SU-DHL-6 (cell line): Measurements from ENCODE around the gene PGAM2.

ENCODE experiments used
- EZH2phosphoT487 ChIP-seq: fragments of 200-600 bp; sonication (generic), shearing (Covaris generic); conservative IDR thresholded peaks from 2 replicates; pipeline ENCODE4 v1.6.1; 2018; ENCODE audit warnings: mild to moderate bottlenecking, antibody characterized with exemption, low read length, moderate library complexity, mixed read lengths
- TF ChIP-seq, protein P1 (sequence below): fragments of 200-600 bp; sonication (generic); IDR thresholded peaks from one replicate; pipeline ENCODE4 v1.5.1; 2017; ENCODE audit warnings: antibody characterized with exemption, mild to moderate bottlenecking, low read length, moderate library complexity; ENCODE audit not compliant: insufficient read depth, poor library complexity, severe bottlenecking

- TF ChIP-seq, protein P1, sequence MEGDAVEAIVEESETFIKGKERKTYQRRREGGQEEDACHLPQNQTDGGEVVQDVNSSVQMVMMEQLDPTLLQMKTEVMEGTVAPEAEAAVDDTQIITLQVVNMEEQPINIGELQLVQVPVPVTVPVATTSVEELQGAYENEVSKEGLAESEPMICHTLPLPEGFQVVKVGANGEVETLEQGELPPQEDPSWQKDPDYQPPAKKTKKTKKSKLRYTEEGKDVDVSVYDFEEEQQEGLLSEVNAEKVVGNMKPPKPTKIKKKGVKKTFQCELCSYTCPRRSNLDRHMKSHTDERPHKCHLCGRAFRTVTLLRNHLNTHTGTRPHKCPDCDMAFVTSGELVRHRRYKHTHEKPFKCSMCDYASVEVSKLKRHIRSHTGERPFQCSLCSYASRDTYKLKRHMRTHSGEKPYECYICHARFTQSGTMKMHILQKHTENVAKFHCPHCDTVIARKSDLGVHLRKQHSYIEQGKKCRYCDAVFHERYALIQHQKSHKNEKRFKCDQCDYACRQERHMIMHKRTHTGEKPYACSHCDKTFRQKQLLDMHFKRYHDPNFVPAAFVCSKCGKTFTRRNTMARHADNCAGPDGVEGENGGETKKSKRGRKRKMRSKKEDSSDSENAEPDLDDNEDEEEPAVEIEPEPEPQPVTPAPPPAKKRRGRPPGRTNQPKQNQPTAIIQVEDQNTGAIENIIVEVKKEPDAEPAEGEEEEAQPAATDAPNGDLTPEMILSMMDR: no peak
- no peak for TF ChIP-seq EZH2phosphoT487
These were observed 42.8 kb upstream of the PGAM2 start for GRCh38 chr7:44107961-44108767.
